Measurements from ENCODE around the gene TRIML1. TPM values are rescaled to one million over a fixed set of nuclear protein-coding genes. Genes with fewer than 3 reads are reported as not detected.

TRIML1 gene, protein sequence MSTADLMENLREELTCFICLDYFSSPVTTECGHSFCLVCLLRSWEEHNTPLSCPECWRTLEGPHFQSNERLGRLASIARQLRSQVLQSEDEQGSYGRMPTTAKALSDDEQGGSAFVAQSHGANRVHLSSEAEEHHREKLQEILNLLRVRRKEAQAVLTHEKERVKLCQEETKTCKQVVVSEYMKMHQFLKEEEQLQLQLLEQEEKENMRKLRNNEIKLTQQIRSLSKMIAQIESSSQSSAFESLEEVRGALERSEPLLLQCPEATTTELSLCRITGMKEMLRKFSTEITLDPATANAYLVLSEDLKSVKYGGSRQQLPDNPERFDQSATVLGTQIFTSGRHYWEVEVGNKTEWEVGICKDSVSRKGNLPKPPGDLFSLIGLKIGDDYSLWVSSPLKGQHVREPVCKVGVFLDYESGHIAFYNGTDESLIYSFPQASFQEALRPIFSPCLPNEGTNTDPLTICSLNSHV
- total RNA-seq (2021; fragmentation: NEBNext Ultra II Directional; extraction: Animal tissue kit (Norgen Biotek cat#: 25700)) (not detected in 2 replicates), polyA plus RNA-seq (2011; rRNA removed) (not detected in 2 replicates), polyA minus RNA-seq (2011; rRNA and poly(A)+ RNA removed) (not detected in 2 replicates)
- not detected for polyA plus RNA-seq (2011; cell fraction: cytosol; rRNA removed)
- not detected for polyA plus RNA-seq (2011; cell fraction: nucleus; rRNA removed)
- polyA plus RNA-seq (2012, experiment 1 of 2): not detected in 4 replicates
- polyA plus RNA-seq (2012, experiment 2 of 2): not detected
- 0.04 TPM for polyA plus RNA-seq (2013, experiment 1 of 2)
- polyA plus RNA-seq (2013, experiment 2 of 2): not detected
- polyA minus RNA-seq (2011; cell fraction: cytosol; rRNA and poly(A)+ RNA removed): not detected
- polyA minus RNA-seq (2011; cell fraction: nucleus; rRNA and poly(A)+ RNA removed): not detected
- long read RNA-seq, experiment 1: 0 reads
- long read RNA-seq, experiment 2: 0 reads

DNA sequence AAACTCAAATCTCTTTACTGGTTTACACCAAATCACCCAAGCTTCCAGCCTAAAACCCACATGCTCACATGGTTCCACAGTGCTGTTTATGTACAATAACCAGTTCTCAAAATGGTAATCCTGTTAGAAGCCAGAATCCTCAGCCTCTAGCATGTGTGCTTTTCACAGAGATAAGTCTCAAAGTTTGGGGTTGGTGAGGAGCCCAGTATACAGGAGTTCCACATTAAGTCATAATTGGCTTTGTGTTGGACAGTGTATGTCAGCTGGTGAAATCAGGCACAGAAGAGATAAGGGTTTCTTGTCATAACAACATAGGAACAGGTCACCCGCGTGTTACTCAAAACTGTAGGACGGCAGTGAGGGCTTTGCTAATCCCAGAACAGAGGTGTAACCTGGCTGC is at the start of gene TRIML1:
TSS of gene TRIML1 (plus strand) at position 301 of the 400 bp plus-strand sequence. CDS start 118 bp downstream, outside the sequence.
- ChIA-PET CTCF (ENCODE audit: partially characterized antibody) (interaction anchor here (0.6 to 1.8 kb wide), 2 partner anchors 8 to 147 kb away, joined by 3 to 6 read pairs; no protein-coding TSS in a partner anchor), POLR2A (ENCODE audit: partially characterized antibody) (interaction anchor here (0.8 to 1.6 kb wide), 2 partner anchors 31 to 134 kb away, joined by 4 to 5 read pairs; no protein-coding TSS in a partner anchor)
- Histone ChIP-seq H4K20me1 (replicated peaks in 1 of 2; ENCODE audit: control insufficient read depth in 1 of 2, insufficient read depth in 2 of 2, low read length in 2 of 2) (no peaks in the 10 kb centered on the region), H3K36me3 (ENCODE audit: control insufficient read depth in 2 of 4, insufficient read depth in 4 of 4, low read length in 3 of 4) (no peaks in the 10 kb centered on the region), H3K79me1 (ENCODE audit: low read depth, low read length) (no peaks in the 10 kb centered on the region), H3K27me3 (replicated peaks in 1 of 4; ENCODE audit: control insufficient read depth in 3 of 4, extremely low read depth in 1 of 4, insufficient read depth in 3 of 4, low read length in 3 of 4) (no peaks in the 10 kb centered on the region), H4K5ac (ENCODE audit: insufficient read length, low read depth, low read length) (no peak within 1 kb of the TSS), H3K23me2 (ENCODE audit: low read depth, low read length) (peaks cover 2% of the 10 kb centered on the region; the same call in 1 of the 2 replicates), H3K14ac (ENCODE audit: insufficient read length) (no peak within 1 kb of the TSS), H3K4ac (replicated peaks; ENCODE audit: insufficient read length, low read depth, low read length) (no peak within 1 kb of the TSS), H3K9ac (replicated peaks in 1 of 4; ENCODE audit: extremely low read depth in 1 of 4, low read depth in 3 of 4, low read length in 3 of 4) (no peak within 1 kb of the TSS), H3K56ac (replicated peaks; ENCODE audit: insufficient read length, low read depth, low read length) (no peak within 1 kb of the TSS), H3K4me1 (replicated peaks in 1 of 4; ENCODE audit: control insufficient read depth in 3 of 4, insufficient read depth in 4 of 4, low read length in 3 of 4) (no peaks in the 10 kb centered on the region), H2BK15ac (ENCODE audit: low read length) (0 out of 2 replicates have a peak within 1 kb of the TSS, but pooled peaks have one; percentile 4), H4K91ac (replicated peaks; ENCODE audit: insufficient read length, low read length) (no peak within 1 kb of the TSS), H3K79me2 (ENCODE audit: control insufficient read depth in 1 of 2, insufficient read depth in 2 of 2, low read length in 2 of 2) (no peaks in the 10 kb centered on the region), H3K4me2 (ENCODE audit: insufficient read depth in 1 of 2, low read depth in 2 of 2, low read length in 2 of 2) (no peak within 1 kb of the TSS), H3K18ac (ENCODE audit: extremely low read depth, low read length) (no peak within 1 kb of the TSS), H2AK5ac (ENCODE audit: low read depth, low read length) (no peak within 1 kb of the TSS), H3K4me3 (ENCODE audit: extremely low read depth in 1 of 4, insufficient read depth in 2 of 4, low read depth in 3 of 4, low read length in 4 of 4) (no peak within 1 kb of the TSS), H2BK20ac (ENCODE audit: low read length) (0 out of 2 replicates have a peak within 1 kb of the TSS, but pooled peaks have one; percentile 43), H2BK12ac (ENCODE audit: low read depth, low read length) (peak within 1 kb of the TSS; percentile 64; the same call in 1 of the 2 replicates), H2AFZ (ENCODE audit: low read length) (0 out of 2 replicates have a peak within 1 kb of the TSS, but pooled peaks have one; percentile 67), H3K23ac (ENCODE audit: insufficient read length) (no peak within 1 kb of the TSS), H3K27ac (ENCODE audit: low read depth, low read length) (no peak within 1 kb of the TSS), H3K9me3 (ENCODE audit: insufficient read depth in 2 of 2, low read depth in 1 of 2, low read length in 1 of 2) (no peaks in the 10 kb centered on the region), H2BK5ac (ENCODE audit: low read depth, low read length) (no peak within 1 kb of the TSS; the same call in 1 of the 2 replicates), H2BK120ac (replicated peaks; ENCODE audit: low read depth, low read length) (no peak within 1 kb of the TSS), H4K8ac (ENCODE audit: extremely low read depth, insufficient read depth, low read length) (no peak within 1 kb of the TSS)
- DNase-seq (ENCODE audit: low read depth in 1 of 2, low spot score in 2 of 2): no peak
- TF ChIP-seq JUN (IDR thresholded peaks at IDR 0.05; ENCODE audit: low read depth, low read length): no peak
- WGBS, 2 experiments (ENCODE audit: extremely low coverage in 1 of 2, insufficient coverage in 1 of 2, insufficient read length in 1 of 2, insufficient replicate concordance in 2 of 2, low coverage in 1 of 2, low lambda C conversion rate in 2 of 2, missing lambda C conversion rate in 1 of 2): 97% methylated on average over 3 of the region's 3 CpGs; no CpG with 5 or more reads in 1 of the 2 experiments
- no peak for FAIRE-seq

Measured in H1 (cell line).